Tibial artery (tissue), 4 donors: ENCODE results near the gene GAB3.

Source experiments
- DNase-seq, 2 donors: peaks; one replicate each; pipeline ENCODE4 v3.0.0-alpha.2; 2019
- H3K27ac ChIP-seq, 2 donors: fragments of 200-600 bp; sonication (generic) in 1 of 2; 1 replicate in 1 of 2; 2 replicates in 1 of 2; pipeline ENCODE4 v1.5.1; 2018 to 2019; ENCODE audit warnings: mild to moderate bottlenecking in 1 of 2
- H3K27me3 ChIP-seq, 2 donors: fragments of 200-600 bp; sonication (generic) in 1 of 2; one replicate each; pipeline versions ENCODE4 v1.5.1 to v1.6.0; 2016 to 2019
- H3K36me3 ChIP-seq, 3 donors: fragments of 200-600 bp; sonication (generic) in 2 of 3; one replicate each; pipeline ENCODE4 v1.5.1; 2016 to 2019; ENCODE audit warnings: mild to moderate bottlenecking in 2 of 3
- H3K4me1 ChIP-seq, 4 donors: fragments of 200-600 bp; sonication (generic) in 2 of 4; 1 replicate in 3 of 4; 2 replicates in 1 of 4; pipeline ENCODE4 v1.5.1; 2016 to 2019
- H3K4me3 ChIP-seq, 2 donors: fragments of 200-600 bp; sonication (generic) in 1 of 2; 1 replicate in 1 of 2; 2 replicates in 1 of 2; pipeline ENCODE4 v1.5.1; 2018 to 2019; ENCODE audit warnings: mild to moderate bottlenecking in 2 of 2
- H3K9me3 ChIP-seq, 3 donors: fragments of 200-600 bp; sonication (generic) in 1 of 3; one replicate each; pipeline ENCODE4 v1.5.1; 2016 to 2019
- intact Hi-C: fragments of 100-400 bp; cut with DNase I; formaldehyde crosslinking; loops from one replicate; pipeline ENCODE4 v1.15.0; 2023; ENCODE audit warnings: low total_unique reads
- TF ChIP-seq, protein P1 (sequence below), 2 experiments: fragments of 200-600 bp in 1 of 2; fragments of 450-650 bp in 1 of 2; IDR thresholded peaks; one replicate each; pipeline ENCODE4 v1.5.1; 2017 to 2019; ENCODE audit warnings: antibody characterized with exemption in 2 of 2, mild to moderate bottlenecking in 1 of 2, moderate library complexity in 1 of 2

The GAB3 gene

DNA sequence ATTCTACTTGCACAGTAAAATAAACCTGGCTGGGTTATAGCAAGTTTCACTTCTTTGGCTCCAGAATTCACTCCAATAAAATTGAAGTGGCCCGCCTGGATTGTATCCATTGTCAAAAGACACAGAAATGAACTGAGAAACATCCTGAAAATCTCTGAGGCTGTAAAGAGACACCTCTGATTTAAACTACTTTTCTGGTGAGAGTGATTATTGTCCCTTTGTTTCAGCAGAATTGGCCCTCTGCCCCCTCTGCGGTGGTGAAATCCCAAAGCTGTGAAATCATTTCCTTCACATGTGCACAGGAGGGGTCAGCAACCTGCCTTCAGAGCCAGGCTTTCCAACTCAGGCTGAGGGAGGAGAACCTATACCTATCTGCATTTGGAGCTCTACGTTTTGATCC lies 23.0 kb downstream of the GAB3 start:
- TF ChIP-seq, protein P1, sequence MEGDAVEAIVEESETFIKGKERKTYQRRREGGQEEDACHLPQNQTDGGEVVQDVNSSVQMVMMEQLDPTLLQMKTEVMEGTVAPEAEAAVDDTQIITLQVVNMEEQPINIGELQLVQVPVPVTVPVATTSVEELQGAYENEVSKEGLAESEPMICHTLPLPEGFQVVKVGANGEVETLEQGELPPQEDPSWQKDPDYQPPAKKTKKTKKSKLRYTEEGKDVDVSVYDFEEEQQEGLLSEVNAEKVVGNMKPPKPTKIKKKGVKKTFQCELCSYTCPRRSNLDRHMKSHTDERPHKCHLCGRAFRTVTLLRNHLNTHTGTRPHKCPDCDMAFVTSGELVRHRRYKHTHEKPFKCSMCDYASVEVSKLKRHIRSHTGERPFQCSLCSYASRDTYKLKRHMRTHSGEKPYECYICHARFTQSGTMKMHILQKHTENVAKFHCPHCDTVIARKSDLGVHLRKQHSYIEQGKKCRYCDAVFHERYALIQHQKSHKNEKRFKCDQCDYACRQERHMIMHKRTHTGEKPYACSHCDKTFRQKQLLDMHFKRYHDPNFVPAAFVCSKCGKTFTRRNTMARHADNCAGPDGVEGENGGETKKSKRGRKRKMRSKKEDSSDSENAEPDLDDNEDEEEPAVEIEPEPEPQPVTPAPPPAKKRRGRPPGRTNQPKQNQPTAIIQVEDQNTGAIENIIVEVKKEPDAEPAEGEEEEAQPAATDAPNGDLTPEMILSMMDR (IDR thresholded peaks at IDR 0.05): no peak
- H3K4me3 ChIP-seq: no peak overlapping the region
- no peaks in the 10 kb centered on the region for H3K9me3 ChIP-seq
- peak overlapping the region; percentile 41 to 65 for H3K27ac ChIP-seq
- no peaks in the 10 kb centered on the region for H3K27me3 ChIP-seq
- intact Hi-C loops: no loop called here
- no peaks in the 10 kb centered on the region for H3K36me3 ChIP-seq
- H3K4me1 ChIP-seq: peaks cover 0 to 65% (median 26%) of the 10 kb centered on the region in 4 donors
- peak; percentile 76 to 80 for DNase-seq

DNA sequence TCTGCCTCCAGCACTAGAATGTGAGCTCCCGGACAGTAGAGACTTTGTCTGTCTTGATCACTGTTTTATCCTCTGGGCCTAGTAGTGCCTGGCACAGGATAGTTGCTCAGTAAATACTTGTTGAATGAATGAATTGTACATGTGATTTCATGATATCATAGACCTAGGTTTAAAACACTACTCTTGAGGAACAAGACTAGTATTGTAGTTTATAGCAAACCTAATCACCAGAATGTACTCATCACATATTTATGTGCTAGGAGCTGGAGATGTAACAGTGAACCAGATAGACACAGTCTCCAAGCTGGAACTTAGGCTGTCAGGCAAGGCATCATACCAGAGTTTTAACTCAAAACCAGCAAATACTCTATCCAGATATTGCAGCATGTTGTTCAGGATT lies 23.5 kb downstream of the GAB3 start:
- Histone ChIP-seq H3K27me3 (no peaks in the 10 kb centered on the region), H3K4me3 (no peak overlapping the region), H3K36me3 (no peaks in the 10 kb centered on the region), H3K4me1 (peaks cover 0 to 60% (median 24%) of the 10 kb centered on the region in 4 donors), H3K9me3 (no peaks in the 10 kb centered on the region), H3K27ac (peak overlapping the region; percentile 41 to 65)
- DNase-seq: no peak
- intact Hi-C loops: no loop called here
- TF ChIP-seq, protein P1 (IDR thresholded peaks at IDR 0.05): no peak

DNA sequence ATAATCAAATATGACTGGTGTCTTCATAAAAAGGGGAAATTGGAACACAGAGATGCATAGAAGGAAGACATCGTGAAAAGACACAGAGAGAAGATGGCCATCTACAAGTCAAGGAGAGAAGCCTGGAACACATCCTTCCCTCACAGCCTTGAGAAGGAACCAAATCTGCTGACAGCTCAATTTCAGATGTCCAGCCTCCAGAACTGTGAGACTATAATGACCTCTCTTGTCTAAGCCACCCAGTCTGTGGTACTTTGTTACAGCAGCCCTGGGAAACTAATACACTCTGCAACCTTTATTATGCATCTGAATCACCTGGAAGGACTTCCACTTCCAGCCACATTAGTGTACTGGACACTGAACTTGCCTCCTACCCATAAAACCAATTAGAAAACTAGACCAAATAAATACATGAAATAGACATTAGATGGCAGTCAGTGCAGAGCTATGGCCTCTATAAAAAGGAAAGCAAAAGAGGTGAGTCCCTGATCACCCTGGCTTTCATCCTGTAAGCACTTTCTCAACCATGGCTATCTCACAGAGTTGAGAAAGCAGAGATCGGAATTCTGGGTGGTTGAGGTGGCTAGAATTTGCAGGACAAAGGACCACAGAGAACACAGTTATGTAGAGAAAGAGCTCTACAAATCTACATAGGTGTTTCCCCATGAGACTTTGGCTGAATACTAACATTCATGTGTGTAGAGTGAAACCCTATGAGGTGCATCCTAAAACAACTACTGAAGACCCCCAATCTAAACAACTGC lies 25.7 kb downstream of the GAB3 start:
- no peaks in the 10 kb centered on the region for H3K36me3 ChIP-seq
- TF ChIP-seq, protein P1 (IDR thresholded peaks at IDR 0.05): no peak
- no peak overlapping the region for H3K27ac ChIP-seq

DNA sequence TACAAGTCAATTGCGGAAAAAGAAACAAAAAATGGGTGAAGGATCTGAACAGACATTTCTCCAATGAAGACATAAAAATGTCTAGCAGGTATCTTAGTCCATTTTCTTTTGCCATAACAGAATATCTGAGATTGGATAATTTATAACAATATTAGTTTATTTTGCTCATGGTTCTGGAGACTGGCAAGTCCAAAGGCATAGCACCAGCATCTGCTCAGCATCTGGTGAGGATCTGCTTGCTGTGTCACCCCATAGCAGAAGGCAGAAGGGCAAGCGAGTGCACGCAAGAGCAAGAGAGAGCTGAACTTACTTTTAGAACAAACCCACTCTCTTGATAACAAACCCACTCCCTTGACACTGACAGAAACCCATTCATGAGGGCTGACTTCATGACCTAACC lies 29.7 kb downstream of the GAB3 start:
- TF ChIP-seq, protein P1 (IDR thresholded peaks at IDR 0.05): no peak
- H3K27me3 ChIP-seq: no peaks in the 10 kb centered on the region
- H3K27ac ChIP-seq: no peak overlapping the region
- no peak overlapping the region for H3K4me3 ChIP-seq
- H3K4me1 ChIP-seq: peaks cover 0 to 5% (median 0%) of the 10 kb centered on the region in 4 donors
- no peaks in the 10 kb centered on the region for H3K36me3 ChIP-seq
- no peak for DNase-seq
- intact Hi-C loops: no loop called here
- H3K9me3 ChIP-seq: no peaks in the 10 kb centered on the region

More for the DNA sequence above, 25.7 kb downstream of the GAB3 start:
- H3K4me3 ChIP-seq: no peak overlapping the region
- no peaks in the 10 kb centered on the region for H3K9me3 ChIP-seq
- no peaks in the 10 kb centered on the region for H3K27me3 ChIP-seq
- no peak for DNase-seq
- intact Hi-C loops: no loop called here
- peaks cover 0 to 38% (median 21%) of the 10 kb centered on the region in 4 donors for H3K4me1 ChIP-seq

DNA sequence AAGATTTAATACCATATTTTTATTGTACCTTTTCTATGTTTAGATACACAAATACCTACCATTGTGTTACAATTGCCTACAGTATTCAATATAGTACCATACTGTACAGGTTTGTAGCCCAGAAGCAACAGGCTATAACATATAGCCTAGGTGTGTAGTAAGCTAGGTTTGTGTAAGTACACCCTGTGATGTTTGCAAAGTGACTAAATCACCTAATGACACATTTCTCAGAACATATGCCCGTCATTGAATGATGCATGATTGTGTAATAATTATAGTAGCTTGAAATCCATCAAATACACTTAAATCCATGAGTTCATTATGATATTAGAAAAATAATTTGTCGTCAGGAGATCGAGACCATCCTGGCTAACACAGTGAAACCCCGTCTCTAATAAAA lies 30.8 kb downstream of the GAB3 start:
- Histone ChIP-seq H3K27ac (no peak overlapping the region), H3K36me3 (no peaks in the 10 kb centered on the region), H3K9me3 (no peaks in the 10 kb centered on the region), H3K4me1 (peaks cover 0 to 5% (median 0%) of the 10 kb centered on the region in 4 donors), H3K4me3 (no peak overlapping the region), H3K27me3 (no peaks in the 10 kb centered on the region)
- no peak for DNase-seq
- TF ChIP-seq, protein P1 (IDR thresholded peaks at IDR 0.05): no peak
- intact Hi-C loops: no loop called here
